Stimulated activated CD8-positive, alpha-beta memory T cell treated with anti-CD3 and anti-CD28 coated beads, Interleukin-7, amount 100 ng/mL, for 48 hours (primary cell): ENCODE data around the gene ANK3.
"Not testable (repeated sequence)": the region's sequence is repeated elsewhere in the genome, so short reads cannot be mapped to it uniquely, and the experiment has no call there.

Experiments used
- DNase-seq, 2 donors: peaks; one replicate each; pipeline ENCODE4 v3.0.0-alpha.2; 2020; ENCODE audit warnings: low read depth in 1 of 2; ENCODE audit errors: extremely low read depth in 1 of 2

ANK3 gene

GRCh38 chr10:60043561-60044241, 346.0 kb downstream of the ANK3 start:
- no peak for DNase-seq

GRCh38 chr10:60042914-60043313, 346.8 kb downstream of the ANK3 start:
- no peak for DNase-seq

- no peak for DNase-seq
Observed at GRCh38 chr10:60042262-60042661, 347.4 kb downstream of the ANK3 start.

- no peak for DNase-seq
Observed at GRCh38 chr10:60041489-60042133, 348.1 kb downstream of the ANK3 start.

GRCh38 chr10:60040014-60040662, 349.5 kb downstream of the ANK3 start:
- DNase-seq, result no peak

- DNase-seq, result no peak
Observed at GRCh38 chr10:60035984-60036383, 353.7 kb downstream of the ANK3 start.

GRCh38 chr10:60035375-60035774, 354.3 kb downstream of the ANK3 start:
- DNase-seq, result not testable (repeated sequence)

- DNase-seq, result no peak
Observed at GRCh38 chr10:60032723-60033122, 357.0 kb downstream of the ANK3 start.

GRCh38 chr10:60031664-60032063, 358.0 kb downstream of the ANK3 start:
- no peak for DNase-seq

GRCh38 chr10:60031183-60031582, 358.5 kb downstream of the ANK3 start:
- no peak for DNase-seq

- no peak for DNase-seq
Observed at GRCh38 chr10:60029475-60029874, 360.2 kb downstream of the ANK3 start.

GRCh38 chr10:60028081-60028480, 361.6 kb downstream of the ANK3 start:
- DNase-seq, result no peak

- no peak for DNase-seq
Observed at GRCh38 chr10:60025279-60025678, 364.4 kb downstream of the ANK3 start.

GRCh38 chr10:60024506-60024905, 365.2 kb downstream of the ANK3 start:
- no peak for DNase-seq

- DNase-seq, result no peak
Observed at GRCh38 chr10:60023155-60023877, 366.4 kb downstream of the ANK3 start.

- no peak for DNase-seq
Observed at GRCh38 chr10:60021361-60021760, 368.3 kb downstream of the ANK3 start.

GRCh38 chr10:60016794-60017193, 372.9 kb downstream of the ANK3 start:
- DNase-seq, result no peak

- no peak for DNase-seq
Observed at GRCh38 chr10:60009710-60010383, 379.8 kb downstream of the ANK3 start.

- DNase-seq, result no peak
Observed at GRCh38 chr10:60009276-60009675, 380.4 kb downstream of the ANK3 start.

GRCh38 chr10:60008816-60009215, 380.9 kb downstream of the ANK3 start:
- no peak for DNase-seq

- no peak for DNase-seq
Observed at GRCh38 chr10:60006062-60006461, 383.6 kb downstream of the ANK3 start.
